ENCODE measurements around the gene SC5D. TPM values are rescaled to one million over a fixed set of nuclear protein-coding genes. Genes with fewer than 3 reads are reported as not detected.

SC5D gene
- total RNA-seq, 1 donor from 2014 or later: 22.9 TPM

DNA sequence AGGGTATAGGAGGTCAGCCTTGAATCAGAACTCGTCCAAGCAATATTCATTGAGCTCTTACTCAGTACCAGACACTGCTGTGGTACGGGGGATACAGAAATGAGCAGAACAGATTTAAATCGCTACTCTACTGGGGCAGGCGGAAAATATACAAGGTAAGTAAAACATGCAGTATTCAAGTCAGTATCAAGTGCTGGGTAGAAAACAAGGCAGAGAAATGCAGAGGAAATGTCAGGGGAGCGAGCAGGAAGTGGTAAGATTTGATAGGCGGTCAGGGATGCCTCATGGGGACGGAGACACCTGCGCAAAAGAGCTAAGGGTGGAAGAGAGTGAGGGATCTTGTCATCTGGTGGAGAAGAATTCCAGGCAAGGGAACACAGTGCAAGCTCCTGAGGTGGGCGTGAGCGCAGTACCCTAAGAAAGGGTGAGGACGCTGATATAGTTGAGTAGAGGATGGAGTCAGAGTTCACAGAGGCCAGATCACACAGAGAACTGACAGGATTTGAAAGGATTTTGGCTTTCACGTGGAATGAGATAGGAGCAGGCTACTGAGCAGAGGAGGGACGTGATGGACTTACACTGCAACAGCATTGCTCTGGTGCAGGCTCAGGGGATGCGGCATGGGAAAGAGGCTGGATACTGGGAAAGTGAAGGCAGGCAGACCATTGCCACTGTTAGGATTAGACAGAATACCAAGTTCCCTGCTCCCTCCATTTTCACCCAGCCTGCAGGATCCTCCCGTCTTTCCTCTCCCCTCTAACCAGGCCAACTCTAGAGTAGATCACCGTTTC is 35.8 kb downstream of the SC5D start:
- peak; percentile 82 for DNase-seq
- Mint-ChIP-seq H3K9me3 (no peaks in the 10 kb centered on the region), H3K4me1 (peaks cover 4% of the 10 kb centered on the region), H3K27ac (no peak overlapping the region), H3K27me3 (peaks cover 7% of the 10 kb centered on the region), H3K4me3 (no peak overlapping the region), H3K36me3 (ENCODE audit: low read depth) (peaks cover 1% of the 10 kb centered on the region)
- intact Hi-C loops (cut with micrococcal nuclease): loop anchor here (2.0 to 5.0 kb wide), 2 partner anchors 36 to 94 kb away; partner anchors contain the start of gene SC5D

DNA sequence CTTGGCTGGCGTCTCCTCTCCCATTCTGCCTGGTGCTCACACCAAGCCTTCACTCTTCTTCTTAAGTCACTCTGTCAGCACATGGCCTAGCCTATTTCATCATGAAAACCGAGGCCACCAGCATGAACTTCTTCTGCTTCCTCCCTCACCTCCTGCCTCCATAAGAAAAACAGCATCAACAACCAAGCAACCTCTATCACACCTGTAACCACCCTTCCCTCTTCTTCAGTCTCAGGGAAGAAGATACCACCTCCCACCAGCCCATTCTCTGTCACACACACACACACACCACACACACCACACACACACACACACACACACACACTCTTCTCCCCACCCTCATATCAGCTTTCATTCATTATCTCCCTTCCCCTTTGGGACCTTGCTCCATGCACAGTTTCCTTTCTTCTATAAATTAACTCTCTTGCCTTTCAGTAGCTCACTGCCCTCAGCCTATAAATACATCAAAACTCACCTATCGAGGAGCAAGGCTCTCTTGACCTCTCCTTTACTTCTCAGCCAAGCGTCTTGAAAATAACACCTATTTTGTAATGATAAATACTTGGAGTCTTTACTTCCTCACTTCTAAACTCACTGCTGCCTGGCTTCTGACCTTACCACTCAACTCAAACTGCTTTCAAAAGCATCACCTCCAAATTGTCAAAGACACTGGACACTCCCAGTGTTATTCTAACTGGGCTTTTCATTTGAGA is 36.6 kb downstream of the SC5D start:
- Mint-ChIP-seq H3K36me3 (ENCODE audit: low read depth) (peaks cover 1% of the 10 kb centered on the region), H3K9me3 (no peaks in the 10 kb centered on the region), H3K4me1 (peaks cover 4% of the 10 kb centered on the region), H3K27ac (no peak overlapping the region), H3K27me3 (peaks cover 7% of the 10 kb centered on the region), H3K4me3 (no peak overlapping the region)
- DNase-seq: peak; percentile 70
- intact Hi-C loops (cut with micrococcal nuclease): loop anchor here (2.0 to 5.0 kb wide), 2 partner anchors 36 to 93 kb away; partner anchors contain the start of gene SC5D

- Mint-ChIP-seq H3K9me3 (no peaks in the 10 kb centered on the region), H3K4me3 (no peak overlapping the region), H3K36me3 (ENCODE audit: low read depth) (peaks cover 1% of the 10 kb centered on the region), H3K27ac (no peak overlapping the region), H3K4me1 (peaks cover 7% of the 10 kb centered on the region), H3K27me3 (peaks cover 7% of the 10 kb centered on the region)
- DNase-seq: no peak
- intact Hi-C loops (cut with micrococcal nuclease): loop anchor here (2.0 to 5.0 kb wide), 2 partner anchors 37 to 92 kb away; partner anchors contain the start of gene SC5D
Measured at GRCh38 chr11:121329781-121330395, 37.3 kb downstream of the SC5D start.

GRCh38 chr11:121330614-121331435 is 38.3 kb downstream of the SC5D start:
- Mint-ChIP-seq H3K4me1 (peaks cover 4% of the 10 kb centered on the region), H3K27me3 (peaks cover 7% of the 10 kb centered on the region), H3K9me3 (no peaks in the 10 kb centered on the region), H3K27ac (no peak overlapping the region), H3K36me3 (ENCODE audit: low read depth) (peaks cover 1% of the 10 kb centered on the region), H3K4me3 (no peak overlapping the region)
- intact Hi-C loops (cut with micrococcal nuclease): no loop called here
- DNase-seq: no peak

DNA sequence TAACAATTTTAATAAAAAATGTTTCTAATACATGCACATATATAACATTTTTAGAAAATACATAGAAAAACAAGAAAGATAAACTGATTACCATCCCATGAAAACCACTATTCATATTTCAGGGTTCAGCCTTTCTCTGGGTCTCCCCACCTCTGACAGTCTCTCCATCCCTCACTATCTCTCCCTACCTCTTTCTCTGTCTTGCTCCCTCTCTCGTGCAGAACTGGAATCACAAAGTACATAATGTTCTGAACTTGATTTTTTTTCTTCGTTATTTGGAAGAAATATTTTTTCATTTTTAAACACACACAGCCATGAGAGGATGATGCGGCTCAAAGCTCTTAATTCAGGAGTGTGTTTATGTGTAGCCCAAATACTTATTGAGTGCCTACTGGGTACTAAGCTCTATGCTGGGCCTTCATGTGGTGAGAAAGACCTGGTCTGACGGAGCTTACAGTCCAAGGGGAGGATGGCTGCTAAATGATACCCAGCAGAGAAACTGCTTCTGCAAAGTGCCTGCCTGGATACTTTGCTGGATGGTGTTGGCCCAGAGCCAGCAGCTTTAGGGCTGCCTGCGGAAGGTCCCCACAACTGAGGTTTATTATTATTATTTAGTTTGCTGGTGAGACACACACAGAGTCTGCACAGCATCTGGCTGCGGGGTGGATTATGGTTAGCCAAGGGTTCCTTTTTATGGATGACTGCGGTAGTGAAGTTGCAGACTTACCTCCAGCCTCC is 42.6 kb downstream of the SC5D start:
- H3K4me3 Mint-ChIP-seq: no peak overlapping the region
- no peak overlapping the region for H3K27ac Mint-ChIP-seq
- H3K36me3 Mint-ChIP-seq (ENCODE audit: low read depth): peaks cover 1% of the 10 kb centered on the region
- peaks cover 7% of the 10 kb centered on the region for H3K27me3 Mint-ChIP-seq
- peaks cover 35% of the 10 kb centered on the region for H3K4me1 Mint-ChIP-seq
- H3K9me3 Mint-ChIP-seq: no peaks in the 10 kb centered on the region
- intact Hi-C loops (cut with micrococcal nuclease): no loop called here
- no peak for DNase-seq

DNA sequence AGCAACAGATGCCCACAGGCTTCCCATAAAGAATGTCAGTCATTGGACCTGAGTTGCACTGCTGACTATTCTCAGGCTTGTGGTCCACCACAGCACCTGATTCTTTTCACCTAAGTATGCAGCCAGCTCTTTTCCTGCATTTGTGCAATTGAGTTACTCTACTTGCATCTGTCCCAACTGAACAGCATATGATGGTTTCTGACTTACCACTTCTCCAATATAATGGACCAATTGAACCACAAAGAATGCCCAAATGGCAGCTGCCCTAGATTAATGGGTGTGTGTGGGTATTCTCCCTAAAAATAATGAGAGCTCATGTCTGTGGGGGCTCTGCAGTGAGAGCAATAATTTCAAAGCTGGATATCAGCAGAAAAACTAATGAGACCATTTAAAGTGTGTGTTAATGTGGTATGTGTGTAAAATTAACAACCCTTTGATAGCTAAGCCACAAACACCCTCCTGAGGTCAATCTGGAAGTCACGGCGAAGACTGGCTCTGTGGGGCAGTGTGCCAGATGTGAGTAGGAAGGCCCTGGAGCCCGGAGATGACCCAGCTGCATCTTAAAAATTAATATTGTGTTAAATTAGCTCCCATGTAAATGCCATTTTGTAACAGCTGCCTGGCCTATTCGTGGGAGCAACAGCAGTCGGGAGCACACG is 43.8 kb downstream of the SC5D start:
- Mint-ChIP-seq H3K9me3 (no peaks in the 10 kb centered on the region), H3K4me1 (peaks cover 42% of the 10 kb centered on the region), H3K27me3 (peaks cover 2% of the 10 kb centered on the region), H3K4me3 (no peak overlapping the region), H3K36me3 (ENCODE audit: low read depth) (peaks cover 1% of the 10 kb centered on the region), H3K27ac (no peak overlapping the region)
- intact Hi-C loops (cut with micrococcal nuclease): no loop called here
- DNase-seq: no peak

DNA sequence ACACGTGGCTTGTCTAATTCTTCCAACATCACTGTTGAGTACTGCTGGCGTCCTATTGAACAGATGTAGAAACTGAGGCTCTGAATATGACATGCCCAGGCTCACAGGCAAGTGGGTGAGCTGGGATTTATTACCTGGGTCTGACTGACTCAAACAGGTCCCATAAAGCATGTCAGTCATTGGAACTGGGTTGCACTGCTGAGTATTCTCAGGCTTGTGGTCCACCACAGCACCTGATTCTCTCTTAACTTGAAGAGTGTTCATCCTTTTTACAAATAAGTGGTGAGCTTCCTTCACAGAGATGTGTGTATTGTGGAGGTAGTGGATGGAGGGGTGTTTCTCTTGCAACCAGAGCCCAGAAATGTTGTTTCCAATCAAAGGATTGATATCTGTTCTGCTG is 44.5 kb downstream of the SC5D start:
- Mint-ChIP-seq H3K27ac (peak overlapping the region; percentile 61), H3K4me3 (peak overlapping the region; percentile 18), H3K4me1 (peaks cover 45% of the 10 kb centered on the region), H3K36me3 (ENCODE audit: low read depth) (peaks cover 1% of the 10 kb centered on the region), H3K9me3 (no peaks in the 10 kb centered on the region), H3K27me3 (peaks cover 2% of the 10 kb centered on the region)
- peak; percentile 75 for DNase-seq
- intact Hi-C loops (cut with micrococcal nuclease): no loop called here

DNA sequence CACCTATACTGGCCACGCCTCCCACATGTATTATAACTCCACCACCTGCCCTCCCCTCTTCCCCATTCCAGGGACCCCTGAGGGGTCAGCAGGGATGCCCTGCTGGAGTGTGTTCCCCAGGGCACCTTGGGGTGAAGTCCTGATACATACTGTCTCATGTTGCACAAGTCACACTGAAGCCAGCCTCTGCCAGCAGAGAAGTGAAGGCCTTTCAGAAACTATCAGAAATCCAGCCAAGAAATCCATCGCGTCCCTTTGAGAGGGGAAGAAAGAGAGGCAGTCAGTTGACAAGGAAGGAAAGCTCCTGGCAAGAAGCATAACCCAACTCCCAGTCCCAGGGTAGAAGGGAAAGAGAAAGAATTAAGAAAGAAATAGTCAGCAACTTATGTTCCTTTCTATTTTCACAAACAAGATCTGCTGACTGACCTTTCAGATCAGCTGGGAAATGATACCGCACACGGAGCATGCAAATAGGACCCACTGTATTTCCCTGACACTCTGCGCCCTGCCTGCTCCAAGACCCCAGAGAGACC is 45.2 kb downstream of the SC5D start:
- peaks cover 45% of the 10 kb centered on the region for H3K4me1 Mint-ChIP-seq
- no peaks in the 10 kb centered on the region for H3K36me3 Mint-ChIP-seq (ENCODE audit: low read depth)
- H3K4me3 Mint-ChIP-seq: no peak overlapping the region
- H3K27ac Mint-ChIP-seq: no peak overlapping the region
- H3K9me3 Mint-ChIP-seq: no peaks in the 10 kb centered on the region
- DNase-seq: no peak
- intact Hi-C loops (cut with micrococcal nuclease): no loop called here
- no peaks in the 10 kb centered on the region for H3K27me3 Mint-ChIP-seq

GRCh38 chr11:121338536-121338935 is 46.0 kb downstream of the SC5D start:
- Mint-ChIP-seq H3K36me3 (ENCODE audit: low read depth) (no peaks in the 10 kb centered on the region), H3K4me1 (peaks cover 45% of the 10 kb centered on the region), H3K4me3 (no peak overlapping the region), H3K27me3 (no peaks in the 10 kb centered on the region), H3K27ac (no peak overlapping the region), H3K9me3 (no peaks in the 10 kb centered on the region)
- DNase-seq: no peak
- intact Hi-C loops (cut with micrococcal nuclease): no loop called here

DNA sequence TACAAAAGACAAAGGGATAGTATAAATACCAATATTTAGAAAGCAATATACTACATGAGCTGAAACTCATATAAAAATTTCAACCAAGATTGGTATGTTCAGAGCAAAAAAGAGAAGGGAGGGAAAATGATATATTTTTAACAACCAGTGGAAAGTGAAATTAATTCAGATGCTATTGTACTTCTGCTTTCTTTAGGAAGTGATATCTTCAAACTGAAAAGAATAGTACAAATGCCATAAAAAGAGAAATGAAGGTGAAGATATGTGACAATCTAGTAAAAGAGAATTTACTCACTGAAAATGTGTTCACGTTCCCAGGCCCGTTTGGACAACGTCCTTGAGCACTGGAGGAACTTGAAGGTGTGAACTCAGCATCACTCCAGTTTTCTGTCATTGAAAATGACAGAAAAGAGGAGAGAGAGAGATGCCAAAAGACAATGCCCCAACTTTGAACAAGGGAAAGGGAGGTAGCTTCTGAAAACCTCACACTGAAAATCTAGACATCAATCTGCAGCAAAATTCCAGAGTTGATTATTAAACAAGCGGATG is 47.5 kb downstream of the SC5D start:
- no peaks in the 10 kb centered on the region for H3K36me3 Mint-ChIP-seq (ENCODE audit: low read depth)
- no peak for DNase-seq
- H3K27ac Mint-ChIP-seq: no peak overlapping the region
- H3K9me3 Mint-ChIP-seq: no peaks in the 10 kb centered on the region
- intact Hi-C loops (cut with micrococcal nuclease): no loop called here
- H3K27me3 Mint-ChIP-seq: no peaks in the 10 kb centered on the region
- peaks cover 46% of the 10 kb centered on the region for H3K4me1 Mint-ChIP-seq
- H3K4me3 Mint-ChIP-seq: no peak overlapping the region

GRCh38 chr11:121341609-121342008 is 49.0 kb downstream of the SC5D start:
- peak overlapping the region; percentile 38 for H3K27ac Mint-ChIP-seq
- no peaks in the 10 kb centered on the region for H3K9me3 Mint-ChIP-seq
- peak; percentile 70 for DNase-seq
- no peaks in the 10 kb centered on the region for H3K36me3 Mint-ChIP-seq (ENCODE audit: low read depth)
- peaks cover 40% of the 10 kb centered on the region for H3K4me1 Mint-ChIP-seq
- intact Hi-C loops (cut with micrococcal nuclease): no loop called here
- H3K4me3 Mint-ChIP-seq: peak overlapping the region; percentile 3
- no peaks in the 10 kb centered on the region for H3K27me3 Mint-ChIP-seq

- Mint-ChIP-seq H3K27ac (no peak overlapping the region), H3K9me3 (no peaks in the 10 kb centered on the region), H3K36me3 (ENCODE audit: low read depth) (no peaks in the 10 kb centered on the region), H3K4me1 (peaks cover 18% of the 10 kb centered on the region), H3K27me3 (peaks cover 1% of the 10 kb centered on the region), H3K4me3 (no peak overlapping the region)
- intact Hi-C loops (cut with micrococcal nuclease): no loop called here
- DNase-seq: no peak
Measured at GRCh38 chr11:121344824-121345223, 52.3 kb downstream of the SC5D start.
